ENCODE results near the gene COA3.

DNA sequence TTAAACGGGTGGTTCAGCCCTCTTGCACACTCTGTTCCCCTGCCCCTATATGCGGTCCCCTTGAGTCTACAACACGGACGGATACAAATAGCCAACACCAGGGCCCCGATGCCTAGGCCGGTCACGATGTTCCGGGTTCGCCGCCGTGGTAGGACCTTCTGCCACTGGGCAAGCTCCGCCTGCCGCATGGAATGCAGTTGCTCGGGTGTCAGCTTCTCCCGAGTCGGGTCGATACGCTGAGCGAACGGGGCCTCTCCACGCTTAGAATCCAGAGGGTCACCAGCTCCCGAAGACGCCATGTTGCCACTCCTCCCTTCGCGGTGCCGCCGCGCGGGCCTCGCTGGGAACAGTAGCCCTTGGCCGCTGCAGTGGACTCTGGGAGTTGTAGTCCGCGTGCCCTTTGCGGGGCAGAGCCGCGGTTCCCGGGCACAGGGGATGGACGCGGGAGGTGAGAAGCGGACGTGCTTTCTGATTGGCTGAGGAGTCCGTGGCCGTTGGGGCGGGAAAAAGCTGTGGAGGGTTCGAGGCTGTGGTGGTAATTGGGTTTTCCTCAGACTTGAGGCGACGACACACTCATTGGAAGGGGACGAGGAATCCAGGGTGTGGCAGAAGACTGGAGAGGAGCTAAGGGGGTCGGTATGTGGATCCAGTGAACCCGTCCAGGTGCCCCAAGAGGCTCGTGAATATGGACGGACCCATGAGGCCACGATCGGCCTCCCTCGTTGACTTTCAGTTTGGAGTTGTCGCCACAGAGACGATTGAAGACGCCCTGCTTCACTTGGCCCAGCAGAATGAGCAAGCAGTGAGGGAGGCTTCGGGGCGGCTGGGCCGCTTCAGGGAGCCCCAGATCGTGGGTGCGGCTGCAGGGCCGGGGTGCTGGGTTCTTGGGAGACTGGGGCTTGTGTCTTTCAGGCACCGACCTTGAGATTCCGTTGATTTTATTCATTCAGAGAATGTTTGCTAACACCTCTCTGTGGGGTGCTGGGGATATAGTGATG lies at the start of gene COA3, which contains the start of gene CNTD1:
- TF ChIP-seq, protein P1, sequence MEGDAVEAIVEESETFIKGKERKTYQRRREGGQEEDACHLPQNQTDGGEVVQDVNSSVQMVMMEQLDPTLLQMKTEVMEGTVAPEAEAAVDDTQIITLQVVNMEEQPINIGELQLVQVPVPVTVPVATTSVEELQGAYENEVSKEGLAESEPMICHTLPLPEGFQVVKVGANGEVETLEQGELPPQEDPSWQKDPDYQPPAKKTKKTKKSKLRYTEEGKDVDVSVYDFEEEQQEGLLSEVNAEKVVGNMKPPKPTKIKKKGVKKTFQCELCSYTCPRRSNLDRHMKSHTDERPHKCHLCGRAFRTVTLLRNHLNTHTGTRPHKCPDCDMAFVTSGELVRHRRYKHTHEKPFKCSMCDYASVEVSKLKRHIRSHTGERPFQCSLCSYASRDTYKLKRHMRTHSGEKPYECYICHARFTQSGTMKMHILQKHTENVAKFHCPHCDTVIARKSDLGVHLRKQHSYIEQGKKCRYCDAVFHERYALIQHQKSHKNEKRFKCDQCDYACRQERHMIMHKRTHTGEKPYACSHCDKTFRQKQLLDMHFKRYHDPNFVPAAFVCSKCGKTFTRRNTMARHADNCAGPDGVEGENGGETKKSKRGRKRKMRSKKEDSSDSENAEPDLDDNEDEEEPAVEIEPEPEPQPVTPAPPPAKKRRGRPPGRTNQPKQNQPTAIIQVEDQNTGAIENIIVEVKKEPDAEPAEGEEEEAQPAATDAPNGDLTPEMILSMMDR (IDR thresholded peaks at IDR 0.05) = peak in 1 of 4 experiments; percentile 7
- peak in 1 of 2 donors; percentile 38 for TF ChIP-seq POLR2A (IDR thresholded peaks at IDR 0.05)

Measured in uterus (tissue), 2 donors.